ENCODE results near the gene ZNF205. TPM values are rescaled to one million over a fixed set of nuclear protein-coding genes. Genes with fewer than 3 reads are reported as not detected.

ZNF205 gene
- total and polyA plus RNA-seq, 9 of the 15 experiments (the other 6 are each of a cell fraction or from before 2014, with no cell fraction given), result 2.4 to 11.8 (median 5.1) TPM; not detected in 2

- no peak for TF ChIP-seq ZNF121 (CRISPR knock-in tag; conservative IDR thresholded peaks at IDR 0.05)
- no peak for TF ChIP-seq HMGN3 (IDR thresholded peaks at IDR 0.05; ENCODE audit: borderline replicate concordance, extremely low read depth, insufficient read length, low read depth, low read length)
- no peak for TF ChIP-seq FUS (optimal IDR thresholded peaks at IDR 0.05; ENCODE audit: low read depth, low read length)
- TF ChIP-seq CEBPG (CRISPR knock-in tag; IDR thresholded peaks at IDR 0.05), result no peak
- no peak for TF ChIP-seq CEBPG (tag; conservative IDR thresholded peaks at IDR 0.05 in 1 of 2, IDR thresholded peaks at IDR 0.05 in 1 of 2)
- peak; percentile 14; the same call in 1 of the 2 replicates for TF ChIP-seq ZBTB1 (CRISPR knock-in tag; IDR thresholded peaks at IDR 0.05; ENCODE audit: borderline replicate concordance, low read depth)
- no peak for TF ChIP-seq OTX1 (CRISPR knock-in tag; IDR thresholded peaks at IDR 0.05)
- peak; percentile 65 for TF ChIP-seq SOX6 (IDR thresholded peaks at IDR 0.05)
- TF ChIP-seq ELF1 (tag; IDR thresholded peaks at IDR 0.05), result 0 out of 2 replicates have a peak, but pooled peaks have one; percentile 9
- peak; percentile 13; the same call in 1 of the 2 replicates for TF ChIP-seq ZBTB7A (IDR thresholded peaks at IDR 0.05; ENCODE audit: borderline replicate concordance, control insufficient read depth, low read depth, low read length)
- TF ChIP-seq ELF2 (CRISPR knock-in tag; IDR thresholded peaks at IDR 0.05), result no peak
- TF ChIP-seq NKRF (IDR thresholded peaks at IDR 0.05; ENCODE audit: borderline replicate concordance), result no peak; the same call in 1 of the 2 replicates
- peak; percentile 67 for TF ChIP-seq CXXC5 (CRISPR knock-in tag; IDR thresholded peaks at IDR 0.05)
- no peak for TF ChIP-seq ZNF253 (CRISPR knock-in tag; conservative IDR thresholded peaks at IDR 0.05)
- peak; percentile 80; the same call in 1 of the 2 replicates for TF ChIP-seq MTA3 (IDR thresholded peaks at IDR 0.05; ENCODE audit: borderline replicate concordance)
- TF ChIP-seq ZNF133 (CRISPR knock-in tag; IDR thresholded peaks at IDR 0.05), result no peak
- no peak for TF ChIP-seq ZSCAN32 (CRISPR knock-in tag; IDR thresholded peaks at IDR 0.05)
- no peak for TF ChIP-seq DLX4 (CRISPR knock-in tag; IDR thresholded peaks at IDR 0.05)
- TF ChIP-seq MECOM (CRISPR knock-in tag; IDR thresholded peaks at IDR 0.05), result peak; percentile 31; the same call in 1 of the 2 replicates
- TF ChIP-seq TBL1XR1 (IDR thresholded peaks at IDR 0.05; ENCODE audit: low read length in 2 of 2), result peak in 1 of 2 experiments; percentile 96; a peak in 2 of 4 replicates
- TF ChIP-seq GATAD2A (IDR thresholded peaks at IDR 0.05), result peak; percentile 58; the same call in 1 of the 2 replicates
- TF ChIP-seq MEF2D (tag; conservative IDR thresholded peaks at IDR 0.05; ENCODE audit: low read depth), result no peak
- TF ChIP-seq POU5F1 (IDR thresholded peaks at IDR 0.05; ENCODE audit: borderline replicate concordance, low read depth, low read length, partially characterized antibody), result peak; percentile 42
- no peak for TF ChIP-seq E2F3 (CRISPR knock-in tag; IDR thresholded peaks at IDR 0.05)
- 0 out of 2 replicates have a peak, but pooled peaks have one; percentile 51 for TF ChIP-seq STAT5A (IDR thresholded peaks at IDR 0.05; ENCODE audit: borderline replicate concordance, low read length)
- TF ChIP-seq KAT7 (CRISPR knock-in tag; IDR thresholded peaks at IDR 0.05; ENCODE audit: borderline replicate concordance), result 0 out of 2 replicates have a peak, but pooled peaks have one; percentile 60
- no peak for TF ChIP-seq ZBTB17 (CRISPR knock-in tag; IDR thresholded peaks at IDR 0.05)
- TF ChIP-seq ZNF766 (CRISPR knock-in tag; conservative IDR thresholded peaks at IDR 0.05), result peak; percentile 91
- TF ChIP-seq HCFC1 (IDR thresholded peaks at IDR 0.05; ENCODE audit: low read depth, low read length), result no peak; the same call in 1 of the 2 replicates
Measured at GRCh38 chr16:3152277-3152990, 40.0 kb downstream of the ZNF205 start (continued).
